Liver (tissue), 9 donors: ENCODE results near the gene CERS4. TPM values are rescaled to one million over a fixed set of nuclear protein-coding genes. Genes with fewer than 3 reads are reported as not detected.

ENCODE experiments used
- DNase-seq: peaks from one replicate; pipeline ENCODE4 v3.0.0-alpha.2; 2017; ENCODE audit warnings: low spot score
- H3K27ac ChIP-seq, 2 donors: one replicate each; pipeline ENCODE4 v1.7.0; 2013; ENCODE audit warnings: inconsistent platforms in 2 of 2, low read length in 2 of 2, control low read depth in 1 of 2, low read depth in 1 of 2, mild to moderate bottlenecking in 1 of 2
- H3K27me3 ChIP-seq, 4 donors: one replicate each; pipeline versions ENCODE4 v1.6.1 to v1.7.0; 2013; ENCODE audit warnings: low read length in 3 of 4, inconsistent platforms in 1 of 4, mild to moderate bottlenecking in 1 of 4, moderate library complexity in 1 of 4; ENCODE audit not compliant: control insufficient read depth in 4 of 4, insufficient read depth in 4 of 4
- H3K36me3 ChIP-seq, 4 donors: one replicate each; pipeline versions ENCODE4 v1.6.1 to v1.7.0; 2013; ENCODE audit warnings: low read length in 3 of 4, mild to moderate bottlenecking in 3 of 4, low read depth in 1 of 4, moderate library complexity in 1 of 4; ENCODE audit not compliant: control insufficient read depth in 4 of 4, insufficient read depth in 3 of 4
- H3K4me1 ChIP-seq, 4 donors: one replicate each; pipeline versions ENCODE4 v1.6.1 to v1.7.0; 2013; ENCODE audit warnings: low read length in 3 of 4, mild to moderate bottlenecking in 3 of 4, moderate library complexity in 1 of 4; ENCODE audit not compliant: control insufficient read depth in 4 of 4, insufficient read depth in 4 of 4
- H3K4me3 ChIP-seq, 3 donors: one replicate each; pipeline versions ENCODE4 v1.6.1 to v1.7.0; 2013; ENCODE audit warnings: low read length in 3 of 3, control low read depth in 1 of 3, low read depth in 1 of 3, mild to moderate bottlenecking in 1 of 3
- H3K9ac ChIP-seq, 2 donors: one replicate each; pipeline ENCODE4 v1.7.0; 2013; ENCODE audit warnings: low read length in 2 of 2, mild to moderate bottlenecking in 2 of 2, moderate library complexity in 2 of 2, control low read depth in 1 of 2, low read depth in 1 of 2
- H3K9me3 ChIP-seq, 4 donors: one replicate each; pipeline versions ENCODE4 v1.6.1 to v1.7.0; 2013; ENCODE audit warnings: low read length in 3 of 4; ENCODE audit not compliant: control insufficient read depth in 4 of 4
- EGR1 ChIP-seq, 2 donors: IDR thresholded peaks; 2 replicates each; pipeline ENCODE4 v1.6.1; 2016 to 2018; ENCODE audit warnings: antibody characterized with exemption in 2 of 2, low read depth in 2 of 2
- FOXA1 ChIP-seq: IDR thresholded peaks from 2 replicates; pipeline ENCODE4 v1.6.1; 2016; ENCODE audit warnings: antibody characterized with exemption
- FOXA2 ChIP-seq: IDR thresholded peaks from 2 replicates; pipeline ENCODE4 v1.6.1; 2016; ENCODE audit warnings: antibody characterized with exemption
- GABPA ChIP-seq, 2 donors: IDR thresholded peaks in 1 of 2; conservative IDR thresholded peaks in 1 of 2; 2 replicates each; pipeline ENCODE4 v1.6.1; 2016; ENCODE audit warnings: antibody characterized with exemption in 2 of 2, mild to moderate bottlenecking in 1 of 2, moderate library complexity in 1 of 2
- HNF4G ChIP-seq: IDR thresholded peaks from 2 replicates; pipeline ENCODE4 v1.6.1; 2016; ENCODE audit warnings: antibody characterized with exemption
- JUND ChIP-seq, 2 donors: IDR thresholded peaks; 2 replicates each; pipeline ENCODE4 v1.6.1; 2016; ENCODE audit warnings: antibody characterized with exemption in 2 of 2
- NR2F2 ChIP-seq: IDR thresholded peaks from 2 replicates; pipeline ENCODE4 v1.6.1; 2016; ENCODE audit warnings: antibody characterized with exemption
- RAD21 ChIP-seq, 2 donors: IDR thresholded peaks; 2 replicates each; pipeline ENCODE4 v1.6.1; 2016; ENCODE audit warnings: antibody characterized with exemption in 2 of 2, mild to moderate bottlenecking in 2 of 2
- RXRA ChIP-seq, 2 donors: IDR thresholded peaks; 2 replicates each; pipeline ENCODE4 v1.6.1; 2017 to 2018; ENCODE audit warnings: antibody characterized with exemption in 2 of 2, mild to moderate bottlenecking in 1 of 2
- SP1 ChIP-seq: IDR thresholded peaks from 2 replicates; pipeline ENCODE4 v1.6.1; 2018; ENCODE audit warnings: antibody characterized with exemption, mild to moderate bottlenecking
- TAF1 ChIP-seq: conservative IDR thresholded peaks from 2 replicates; pipeline ENCODE4 v1.6.1; 2016; ENCODE audit warnings: antibody characterized with exemption, mild to moderate bottlenecking
- YY1 ChIP-seq: IDR thresholded peaks from 2 replicates; pipeline ENCODE4 v1.6.1; 2016; ENCODE audit warnings: antibody characterized with exemption, mild to moderate bottlenecking
- WGBS: extraction: QIAGEN DNeasy Blood & Tissue Kit; methylation state at CpG from one replicate; pipeline ENCODE4 v1.1.7; 2013; 5-methylcytosine and 5-hydroxymethylcytosine counted together
- polyA plus RNA-seq, 2 donors: library from polyadenylated mRNA; stranded (reverse) in 1 of 2; unstranded in 1 of 2; fragments of 200-250 nt in 1 of 2; fragments of >200 nt in 1 of 2; fragmentation: Nextera tagmentation in 1 of 2; extraction: Ambion mirVana in 1 of 2; gene quantifications; one replicate each; pipeline versions ENCODE4 v1.2.1 to v1.2.3, GENCODE V29; 2013 to 2015
- total RNA-seq, 2 donors: library from RNA; depleted of rRNA; stranded (reverse); fragments of >200 nt; gene quantifications; one replicate each; pipeline ENCODE4 v1.2.3, GENCODE V29; 2014
- TF ChIP-seq, protein P1 (sequence below): fragments of 150-350 bp; IDR thresholded peaks from 2 replicates; pipeline ENCODE4 v1.5.1; 2017; ENCODE audit warnings: improper control_type of control experiment, low read depth, low read length; ENCODE audit not compliant: missing input control
- TF ChIP-seq, protein P2 (sequence below): IDR thresholded peaks from 2 replicates; pipeline ENCODE4 v1.6.1; 2016; ENCODE audit warnings: antibody characterized with exemption
- TF ChIP-seq, protein P3 (sequence below): IDR thresholded peaks from 2 replicates; pipeline ENCODE4 v1.6.1; 2016; ENCODE audit warnings: antibody characterized with exemption
- donor health status: healthy.
- donor health status: healthy.
- donor health status: healthy.
- donor health status: healthy.
- donor health status: healthy.

The CERS4 gene
- total and polyA plus RNA-seq, 4 donors: 42.7 to 65.1 (median 56.4) TPM

DNA sequence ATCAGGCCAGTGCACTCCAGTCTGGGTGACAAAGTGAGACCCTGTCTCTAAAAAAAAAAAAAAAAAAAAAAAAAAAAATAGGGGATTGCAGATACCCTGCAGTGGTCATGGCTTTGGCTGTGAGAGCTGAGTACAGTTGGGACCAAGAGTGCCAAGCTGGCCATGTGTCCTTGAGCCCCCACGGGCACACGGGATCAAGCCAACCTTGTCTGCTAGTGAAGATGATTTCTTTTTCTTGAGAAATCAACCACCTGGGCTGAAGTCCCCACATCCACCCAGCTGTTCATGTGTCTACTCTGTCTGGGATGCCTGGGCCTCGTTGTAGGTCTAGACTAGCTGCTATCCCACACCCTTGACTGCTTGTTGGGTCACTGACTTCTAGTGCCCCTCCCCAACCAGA is 34.0 kb downstream of the CERS4 start:
- H3K27me3 ChIP-seq: no peaks in the 10 kb centered on the region
- no peaks in the 10 kb centered on the region for H3K9me3 ChIP-seq
- no peak overlapping the region for H3K9ac ChIP-seq
- H3K4me3 ChIP-seq: no peak overlapping the region
- WGBS: 91% methylated on average over 3 of the region's 3 CpGs
- peaks cover 8 to 43% (median 32%) of the 10 kb centered on the region in 4 donors for H3K4me1 ChIP-seq
- TF ChIP-seq, protein P1, sequence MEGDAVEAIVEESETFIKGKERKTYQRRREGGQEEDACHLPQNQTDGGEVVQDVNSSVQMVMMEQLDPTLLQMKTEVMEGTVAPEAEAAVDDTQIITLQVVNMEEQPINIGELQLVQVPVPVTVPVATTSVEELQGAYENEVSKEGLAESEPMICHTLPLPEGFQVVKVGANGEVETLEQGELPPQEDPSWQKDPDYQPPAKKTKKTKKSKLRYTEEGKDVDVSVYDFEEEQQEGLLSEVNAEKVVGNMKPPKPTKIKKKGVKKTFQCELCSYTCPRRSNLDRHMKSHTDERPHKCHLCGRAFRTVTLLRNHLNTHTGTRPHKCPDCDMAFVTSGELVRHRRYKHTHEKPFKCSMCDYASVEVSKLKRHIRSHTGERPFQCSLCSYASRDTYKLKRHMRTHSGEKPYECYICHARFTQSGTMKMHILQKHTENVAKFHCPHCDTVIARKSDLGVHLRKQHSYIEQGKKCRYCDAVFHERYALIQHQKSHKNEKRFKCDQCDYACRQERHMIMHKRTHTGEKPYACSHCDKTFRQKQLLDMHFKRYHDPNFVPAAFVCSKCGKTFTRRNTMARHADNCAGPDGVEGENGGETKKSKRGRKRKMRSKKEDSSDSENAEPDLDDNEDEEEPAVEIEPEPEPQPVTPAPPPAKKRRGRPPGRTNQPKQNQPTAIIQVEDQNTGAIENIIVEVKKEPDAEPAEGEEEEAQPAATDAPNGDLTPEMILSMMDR: no peak
- TF ChIP-seq SP1 (no peak), YY1 (no peak), FOXA1 (no peak), TAF1 (no peak), HNF4G (no peak), JUND (IDR thresholded peaks at IDR 0.05) (no peak), RXRA (IDR thresholded peaks at IDR 0.05) (no peak), EGR1 (IDR thresholded peaks at IDR 0.05; ENCODE audit: low read depth in 2 of 2) (no peak), GABPA (IDR thresholded peaks at IDR 0.05 in 1 of 2, conservative IDR thresholded peaks at IDR 0.05 in 1 of 2) (no peak), FOXA2 (no peak), NR2F2 (no peak), RAD21 (IDR thresholded peaks at IDR 0.05) (no peak)
- TF ChIP-seq, protein P2, sequence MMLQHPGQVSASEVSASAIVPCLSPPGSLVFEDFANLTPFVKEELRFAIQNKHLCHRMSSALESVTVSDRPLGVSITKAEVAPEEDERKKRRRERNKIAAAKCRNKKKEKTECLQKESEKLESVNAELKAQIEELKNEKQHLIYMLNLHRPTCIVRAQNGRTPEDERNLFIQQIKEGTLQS: no peak
- TF ChIP-seq, protein P3, sequence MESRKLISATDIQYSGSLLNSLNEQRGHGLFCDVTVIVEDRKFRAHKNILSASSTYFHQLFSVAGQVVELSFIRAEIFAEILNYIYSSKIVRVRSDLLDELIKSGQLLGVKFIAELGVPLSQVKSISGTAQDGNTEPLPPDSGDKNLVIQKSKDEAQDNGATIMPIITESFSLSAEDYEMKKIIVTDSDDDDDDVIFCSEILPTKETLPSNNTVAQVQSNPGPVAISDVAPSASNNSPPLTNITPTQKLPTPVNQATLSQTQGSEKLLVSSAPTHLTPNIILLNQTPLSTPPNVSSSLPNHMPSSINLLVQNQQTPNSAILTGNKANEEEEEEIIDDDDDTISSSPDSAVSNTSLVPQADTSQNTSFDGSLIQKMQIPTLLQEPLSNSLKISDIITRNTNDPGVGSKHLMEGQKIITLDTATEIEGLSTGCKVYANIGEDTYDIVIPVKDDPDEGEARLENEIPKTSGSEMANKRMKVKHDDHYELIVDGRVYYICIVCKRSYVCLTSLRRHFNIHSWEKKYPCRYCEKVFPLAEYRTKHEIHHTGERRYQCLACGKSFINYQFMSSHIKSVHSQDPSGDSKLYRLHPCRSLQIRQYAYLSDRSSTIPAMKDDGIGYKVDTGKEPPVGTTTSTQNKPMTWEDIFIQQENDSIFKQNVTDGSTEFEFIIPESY: no peak
- DNase-seq: no peak
- peaks cover 0 to 4% (median 2%) of the 10 kb centered on the region in 4 donors for H3K36me3 ChIP-seq
- no peak overlapping the region for H3K27ac ChIP-seq

DNA sequence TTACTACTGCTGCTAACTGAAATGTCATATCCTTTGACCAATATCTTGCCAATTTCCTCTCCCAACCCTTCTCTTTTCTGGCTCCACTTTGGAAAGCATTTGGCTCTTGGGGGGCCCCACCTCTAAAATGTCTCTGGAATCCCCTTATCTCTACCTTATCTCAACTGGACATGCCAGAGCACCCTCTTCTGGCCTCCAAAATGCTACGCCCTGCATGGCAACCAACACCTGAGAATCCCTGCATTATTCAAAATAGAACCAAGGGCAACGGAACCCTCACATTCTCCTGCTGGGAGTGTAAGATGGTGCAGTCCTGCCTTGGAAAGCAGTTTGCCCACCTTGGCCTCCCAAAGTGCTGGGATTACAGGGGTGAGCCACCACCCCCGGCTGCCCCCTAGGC is 35.3 kb downstream of the CERS4 start:
- TF ChIP-seq RAD21 (IDR thresholded peaks at IDR 0.05) (peak in 1 of 2 donors; percentile 11), SP1 (no peak)
- H3K27ac ChIP-seq: no peak overlapping the region
- H3K9ac ChIP-seq: no peak overlapping the region
- no peak for DNase-seq
- peaks cover 8 to 43% (median 32%) of the 10 kb centered on the region in 4 donors for H3K4me1 ChIP-seq
- no peak overlapping the region for H3K4me3 ChIP-seq
- H3K27me3 ChIP-seq: no peaks in the 10 kb centered on the region
- no peaks in the 10 kb centered on the region for H3K9me3 ChIP-seq
- H3K36me3 ChIP-seq: peaks cover 0 to 4% (median 2%) of the 10 kb centered on the region in 4 donors
- WGBS: 97% methylated on average over 3 of the region's 3 CpGs
